Testis (tissue), 5 donors: ENCODE measurements around the gene PCDHGA6. TPM values are rescaled to one million over a fixed set of nuclear protein-coding genes. Genes with fewer than 3 reads are reported as not detected.
"Not testable (repeated sequence)": the region's sequence is repeated elsewhere in the genome, so short reads cannot be mapped to it uniquely, and the experiment has no call there.

Experiments used
- DNase-seq: peaks from one replicate; pipeline ENCODE4 v3.0.0-alpha.2; 2019
- H3K27ac ChIP-seq, 2 donors: fragments of 200-600 bp; sonication (generic); one replicate each; pipeline ENCODE4 v1.5.1; 2019
- H3K27me3 ChIP-seq: fragments of 200-600 bp; sonication (generic); one replicate; pipeline ENCODE4 v1.5.1; 2019
- H3K36me3 ChIP-seq: fragments of 200-600 bp; sonication (generic); one replicate; pipeline ENCODE4 v1.5.1; 2017; ENCODE audit warnings: low read depth; ENCODE audit errors: missing control alignments
- H3K4me1 ChIP-seq: fragments of 200-600 bp; sonication (generic); one replicate; pipeline ENCODE4 v1.5.1; 2019
- H3K4me3 ChIP-seq, 2 donors: fragments of 200-600 bp; sonication (generic); one replicate each; pipeline ENCODE4 v1.5.1; 2017 to 2019
- H3K9me3 ChIP-seq: fragments of 200-600 bp; sonication (generic); one replicate; pipeline ENCODE4 v1.5.1; 2017
- POLR2A ChIP-seq: fragments of 450-650 bp; IDR thresholded peaks from one replicate; pipeline ENCODE4 v1.6.1; 2017; ENCODE audit warnings: antibody characterized with exemption, mild to moderate bottlenecking, moderate library complexity
- WGBS, 2 donors: methylation state at CpG; one replicate each; pipeline ENCODE4 v1.1.5; 2018; 5-methylcytosine and 5-hydroxymethylcytosine counted together
- intact Hi-C: fragments of 100-400 bp; cut with DNase I; formaldehyde crosslinking; loops from one replicate; pipeline ENCODE4 v1.15.1; 2023; ENCODE audit warnings: low total_unique reads
- long read RNA-seq, 2 donors: transcript quantifications; one replicate each; lab custom pipeline, GENCODE V29; 2026
- polyA plus RNA-seq: library from polyadenylated mRNA; stranded (reverse); fragments of 350-450 nt; fragmentation: Illumina TruSeq; extraction: RNeasy Lipid Tissue Mini Kit (QIAGEN cat#74804); gene quantifications from one replicate; pipeline ENCODE4 v1.2.3, GENCODE V29; 2014; ENCODE audit warnings: low read depth, low replicate concordance; ENCODE audit not compliant: insufficient read depth
- total RNA-seq, 2 donors: library from RNA; depleted of rRNA; stranded (reverse); fragments of >200 nt; gene quantifications; one replicate each; pipeline ENCODE4 v1.2.3, GENCODE V29; 2016
- TF ChIP-seq, protein P1 (sequence below), 3 experiments: fragments of 450-650 bp in 2 of 3; fragments of 200-600 bp in 1 of 3; sonication (generic) in 1 of 3; IDR thresholded peaks; one replicate each; pipeline ENCODE4 v1.5.1; 2016 to 2019; ENCODE audit warnings: antibody characterized with exemption in 3 of 3, mild to moderate bottlenecking in 2 of 3, moderate library complexity in 1 of 3

The PCDHGA6 gene
- total RNA-seq (10 to 100 TPM in 1 of 2 donors, 1 to 10 TPM in 1; 9.7 to 13.4 TPM), polyA plus RNA-seq (1.8 TPM)
- long read RNA-seq, donor 1, full-length matches to known transcripts = 8 of 8 reads
- long read RNA-seq, donor 1, partial matches to known transcripts = 0 of 8 reads
- long read RNA-seq, donor 1, other reads (novel, unspliced or antisense) = 0 of 8 reads
- long read RNA-seq, donor 2, full-length matches to known transcripts = 3 of 3 reads
- long read RNA-seq, donor 2, partial matches to known transcripts = 0 of 3 reads
- long read RNA-seq, donor 2, other reads (novel, unspliced or antisense) = 0 of 3 reads

DNA sequence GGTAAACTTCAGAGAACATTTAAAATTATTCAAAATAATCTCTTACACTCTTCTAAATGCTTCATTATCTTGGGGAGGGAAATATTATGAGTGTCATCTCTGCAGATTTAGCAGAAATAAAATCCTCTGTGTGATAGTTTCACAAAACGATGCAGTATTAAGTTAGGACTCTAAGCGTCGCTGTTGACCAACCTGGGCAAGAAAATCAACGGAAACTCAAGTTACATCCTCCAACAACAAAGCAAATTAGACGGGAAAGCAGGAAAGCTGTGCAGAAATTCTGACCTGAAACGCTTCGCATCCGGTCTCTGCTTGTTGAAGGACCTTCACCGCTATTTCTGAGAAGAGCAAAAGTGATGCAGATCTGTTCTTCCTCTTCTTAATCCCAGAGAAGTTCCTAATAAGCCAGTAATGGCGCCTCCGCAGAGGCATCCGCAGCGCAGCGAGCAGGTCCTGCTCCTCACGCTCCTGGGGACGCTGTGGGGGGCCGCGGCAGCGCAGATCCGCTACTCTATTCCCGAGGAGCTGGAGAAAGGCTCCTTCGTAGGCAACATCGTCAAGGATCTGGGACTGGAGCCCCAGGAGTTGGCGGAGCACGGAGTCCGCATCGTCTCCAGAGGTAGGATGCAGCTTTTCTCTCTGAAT, at the start of gene PCDHGA6:
TSS of gene PCDHGA6 (plus strand) at position 219 of the 645 bp plus-strand sequence. CDS start at position 412, 193 bp downstream.
- Histone ChIP-seq H3K4me1 (no peaks in the 10 kb centered on the region), H3K36me3 (no peaks in the 10 kb centered on the region), H3K27me3 (no peaks in the 10 kb centered on the region), H3K27ac (no peak within 1 kb of the TSS), H3K9me3 (no peaks in the 10 kb centered on the region), H3K4me3 (no peak within 1 kb of the TSS)
- TF ChIP-seq POLR2A = no peak
- TF ChIP-seq, protein P1, sequence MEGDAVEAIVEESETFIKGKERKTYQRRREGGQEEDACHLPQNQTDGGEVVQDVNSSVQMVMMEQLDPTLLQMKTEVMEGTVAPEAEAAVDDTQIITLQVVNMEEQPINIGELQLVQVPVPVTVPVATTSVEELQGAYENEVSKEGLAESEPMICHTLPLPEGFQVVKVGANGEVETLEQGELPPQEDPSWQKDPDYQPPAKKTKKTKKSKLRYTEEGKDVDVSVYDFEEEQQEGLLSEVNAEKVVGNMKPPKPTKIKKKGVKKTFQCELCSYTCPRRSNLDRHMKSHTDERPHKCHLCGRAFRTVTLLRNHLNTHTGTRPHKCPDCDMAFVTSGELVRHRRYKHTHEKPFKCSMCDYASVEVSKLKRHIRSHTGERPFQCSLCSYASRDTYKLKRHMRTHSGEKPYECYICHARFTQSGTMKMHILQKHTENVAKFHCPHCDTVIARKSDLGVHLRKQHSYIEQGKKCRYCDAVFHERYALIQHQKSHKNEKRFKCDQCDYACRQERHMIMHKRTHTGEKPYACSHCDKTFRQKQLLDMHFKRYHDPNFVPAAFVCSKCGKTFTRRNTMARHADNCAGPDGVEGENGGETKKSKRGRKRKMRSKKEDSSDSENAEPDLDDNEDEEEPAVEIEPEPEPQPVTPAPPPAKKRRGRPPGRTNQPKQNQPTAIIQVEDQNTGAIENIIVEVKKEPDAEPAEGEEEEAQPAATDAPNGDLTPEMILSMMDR (IDR thresholded peaks at IDR 0.05) = peak in 2 of 3 experiments; percentile 18 to 19
- intact Hi-C loops = no loop called here
- DNase-seq = no peak
- WGBS, 2 donors = 9 to 12% methylated on average over 23 to 27 of the region's 27 CpGs

DNA sequence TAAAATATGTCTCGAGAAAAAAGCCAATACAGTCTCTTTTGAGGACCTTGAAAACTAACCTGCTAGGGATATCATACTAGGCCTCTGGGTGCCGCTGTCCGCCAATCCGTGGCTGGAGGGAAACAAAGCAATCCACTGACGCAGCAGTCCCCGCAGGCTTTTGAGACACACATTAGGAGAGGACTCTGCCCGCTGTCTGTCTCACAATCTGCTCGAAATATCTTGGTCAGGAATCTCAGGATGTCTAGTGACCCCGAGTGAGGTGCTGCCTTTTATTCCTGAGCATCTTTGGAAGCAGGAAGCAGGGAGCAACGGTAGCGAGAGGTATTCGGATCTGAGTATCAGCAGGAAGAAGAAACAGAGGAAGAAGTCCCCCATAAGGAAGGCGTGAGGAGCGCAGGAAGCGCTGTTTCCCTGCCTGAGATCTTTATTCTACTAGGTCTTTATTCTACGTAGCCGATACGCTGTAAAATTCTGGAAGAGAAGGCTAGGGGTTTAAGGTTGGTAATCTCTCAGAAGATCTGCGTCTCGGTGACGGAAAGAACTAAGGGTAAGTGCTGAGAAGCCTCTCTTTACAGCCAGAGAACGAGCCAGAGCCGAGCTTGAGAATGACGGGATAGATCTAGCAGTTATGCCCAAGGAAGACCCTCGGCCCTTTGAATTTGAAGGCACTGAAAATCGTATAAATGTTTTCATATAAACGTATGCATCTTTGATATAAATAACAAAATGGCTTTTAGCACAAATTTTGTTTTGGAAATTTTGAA, 47.4 kb upstream of the PCDHGA6 start:
- Histone ChIP-seq H3K4me3 (peak overlapping the region; percentile 38 to 52), H3K4me1 (no peaks in the 10 kb centered on the region), H3K9me3 (no peaks in the 10 kb centered on the region), H3K27me3 (no peaks in the 10 kb centered on the region), H3K27ac (peak overlapping the region; percentile 72 to 73), H3K36me3 (no peaks in the 10 kb centered on the region)
- DNase-seq = peak; percentile 88
- WGBS, 2 donors = 9 to 13% methylated on average over 27 of the region's 27 CpGs
- TF ChIP-seq POLR2A = no peak
- TF ChIP-seq, protein P1 (IDR thresholded peaks at IDR 0.05) = peak; percentile 39 to 45 (median 40)
- intact Hi-C loops = no loop called here

DNA sequence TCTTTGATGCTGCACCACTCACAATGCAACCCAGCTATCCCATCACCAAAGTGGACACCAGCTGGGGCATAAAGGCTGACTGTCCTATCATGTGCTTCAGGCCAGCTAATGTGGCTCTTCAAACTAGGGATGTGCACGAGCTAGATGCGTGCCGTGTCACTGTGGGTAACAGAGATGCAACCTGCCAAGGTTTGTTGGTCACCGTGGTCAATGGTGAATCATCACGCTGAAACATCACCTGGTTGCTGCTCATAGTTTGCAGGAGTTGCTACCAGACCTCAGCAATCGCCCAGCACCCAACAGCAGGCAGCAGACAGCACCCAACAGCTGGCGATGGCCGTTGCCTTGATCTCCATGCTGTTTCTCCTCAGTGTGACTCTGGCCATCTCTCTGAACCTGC, 45.5 kb upstream of the PCDHGA6 start:
- DNase-seq = no peak
- Histone ChIP-seq H3K27me3 (no peaks in the 10 kb centered on the region), H3K9me3 (no peaks in the 10 kb centered on the region), H3K36me3 (no peaks in the 10 kb centered on the region), H3K4me1 (no peaks in the 10 kb centered on the region), H3K27ac (no peak overlapping the region), H3K4me3 (no peak overlapping the region)
- WGBS, 2 donors = 79 to 80% methylated on average over 1 to 8 of the region's 8 CpGs
- intact Hi-C loops = no loop called here
- TF ChIP-seq POLR2A = no peak
- TF ChIP-seq, protein P1 (IDR thresholded peaks at IDR 0.05) = no peak

DNA sequence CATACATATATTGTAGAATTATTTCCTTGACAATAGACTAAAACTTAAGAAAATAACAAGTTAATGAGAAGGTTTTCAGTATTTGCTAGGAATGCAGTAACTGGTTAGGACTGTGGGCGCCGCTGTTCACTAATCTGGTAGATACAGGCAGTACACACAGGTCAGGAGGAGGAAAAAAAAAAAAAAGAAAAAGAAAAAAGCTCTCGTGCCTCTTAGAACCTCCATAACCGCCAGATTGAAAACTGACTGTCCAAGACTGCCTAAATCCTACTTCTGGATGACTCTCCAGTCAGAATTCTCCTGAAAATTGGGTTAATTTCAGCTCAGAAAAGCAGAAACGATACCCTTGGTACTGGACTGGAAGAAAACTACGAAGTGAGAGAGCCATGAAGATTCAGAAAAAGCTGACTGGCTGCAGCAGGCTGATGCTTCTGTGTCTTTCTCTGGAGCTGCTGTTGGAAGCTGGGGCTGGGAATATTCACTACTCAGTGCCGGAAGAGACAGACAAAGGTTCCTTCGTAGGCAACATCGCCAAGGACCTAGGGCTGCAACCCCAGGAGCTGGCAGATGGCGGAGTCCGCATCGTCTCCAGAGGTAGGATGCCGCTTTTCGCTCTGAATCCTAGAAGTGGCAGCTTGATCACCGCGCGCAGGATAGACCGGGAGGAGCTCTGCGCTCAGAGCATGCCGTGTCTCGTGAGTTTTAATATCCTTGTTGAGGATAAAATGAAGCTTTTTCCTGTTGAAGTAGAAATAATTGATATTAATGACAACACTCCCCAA, 43.2 kb upstream of the PCDHGA6 start, which contains the start of gene PCDHGA1:
TSS of gene PCDHGA1 (plus strand) at position 216 of the 782 bp plus-strand sequence.
- Histone ChIP-seq H3K27me3 (no peaks in the 10 kb centered on the region), H3K4me3 (no peak within 1 kb of the TSS), H3K9me3 (no peaks in the 10 kb centered on the region), H3K36me3 (no peaks in the 10 kb centered on the region), H3K27ac (no peak within 1 kb of the TSS), H3K4me1 (no peaks in the 10 kb centered on the region)
- peak; percentile 79 for DNase-seq
- intact Hi-C loops = no loop called here
- TF ChIP-seq POLR2A = no peak
- TF ChIP-seq, protein P1 (IDR thresholded peaks at IDR 0.05) = peak in 2 of 3 experiments; percentile 8 to 23
- 15 to 26% methylated on average over 21 of the region's 21 CpGs for WGBS, 2 donors

DNA sequence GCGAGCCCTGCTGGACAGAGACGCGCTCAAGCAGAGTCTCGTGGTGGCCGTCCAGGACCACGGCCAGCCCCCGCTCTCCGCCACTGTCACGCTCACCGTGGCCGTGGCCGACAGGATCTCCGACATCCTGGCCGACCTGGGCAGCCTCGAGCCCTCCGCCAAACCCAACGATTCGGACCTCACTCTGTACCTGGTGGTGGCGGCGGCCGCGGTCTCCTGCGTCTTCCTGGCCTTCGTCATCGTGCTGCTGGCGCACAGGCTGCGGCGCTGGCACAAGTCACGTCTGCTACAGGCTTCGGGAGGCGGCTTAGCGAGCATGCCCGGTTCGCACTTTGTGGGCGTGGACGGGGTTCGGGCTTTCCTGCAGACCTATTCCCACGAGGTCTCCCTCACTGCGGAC, 41.1 kb upstream of the PCDHGA6 start:
- DNase-seq, H3K9me3 ChIP-seq, H3K27ac ChIP-seq, intact Hi-C loops, H3K36me3 ChIP-seq, H3K4me1 ChIP-seq, H3K4me3 ChIP-seq, H3K27me3 ChIP-seq: not testable (repeated sequence)
- WGBS, 2 donors = 11 to 30% methylated on average over 2 to 27 of the region's 39 CpGs
